COR-L47 (cell line): ENCODE data around the gene VRK1.

Source experiments
- DNase-seq: peaks from one replicate; lab custom pipeline; 2025; lab: John Stamatoyannopoulos, UW

VRK1 gene

DNA sequence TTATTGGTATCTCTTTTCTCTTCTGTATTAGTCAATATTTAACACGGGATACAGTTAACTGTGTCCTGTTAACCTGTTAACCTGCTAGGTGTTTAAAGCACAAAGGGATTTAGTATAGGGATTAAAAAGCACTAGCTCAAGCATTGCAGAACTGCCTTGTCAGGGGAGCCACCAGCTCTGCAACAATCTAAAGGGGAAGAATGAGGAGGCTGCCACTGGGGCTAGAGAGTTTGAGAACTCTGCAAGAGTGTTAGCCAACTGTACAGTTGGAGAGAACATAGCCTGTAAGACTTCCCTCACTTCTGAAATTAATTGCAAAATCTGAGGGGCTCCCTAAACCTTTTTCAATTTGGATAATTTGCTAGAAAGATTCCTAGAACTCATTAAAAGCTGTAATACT, 6.5 kb upstream of the VRK1 start:
- no peak for DNase-seq

DNA sequence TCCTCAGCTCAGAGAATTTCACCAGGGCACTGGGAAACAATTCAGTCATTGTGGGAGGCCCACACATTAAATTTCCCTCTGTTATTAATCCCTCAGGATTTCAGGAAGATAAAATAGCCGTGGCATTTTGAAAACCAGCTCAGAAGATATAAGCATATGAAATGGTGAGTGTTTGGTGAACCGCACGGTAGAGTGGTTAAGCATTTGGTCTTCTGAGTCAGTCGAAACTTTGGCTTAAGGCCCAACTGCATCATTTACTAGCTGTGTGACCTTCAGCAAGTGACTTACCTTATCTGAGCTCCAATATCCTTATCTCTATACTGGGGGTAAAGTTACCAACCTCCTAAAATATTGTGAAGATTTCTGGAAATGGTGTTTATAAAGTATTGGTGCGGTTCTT, 5.2 kb upstream of the VRK1 start:
- DNase-seq, result no peak

DNA sequence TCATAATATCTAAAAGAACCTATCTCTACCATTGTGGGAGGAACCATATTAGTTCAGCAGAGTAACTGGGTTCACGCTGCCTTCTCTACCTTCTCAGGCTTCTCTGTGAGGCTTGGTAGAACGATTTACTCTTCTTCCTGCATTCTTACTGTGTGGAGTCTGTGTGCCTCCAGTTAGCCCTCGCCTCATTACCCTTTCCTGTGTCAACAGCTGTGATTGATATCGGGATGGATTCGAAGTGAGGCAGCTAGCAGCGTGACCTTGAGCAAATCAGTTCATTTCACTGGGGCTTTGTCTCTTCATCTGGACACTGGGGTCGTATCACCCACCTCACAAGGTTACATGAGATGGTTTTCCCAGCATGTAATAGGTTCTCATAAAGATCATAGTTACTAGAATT, 4.6 kb upstream of the VRK1 start:
- DNase-seq, result no peak

DNA sequence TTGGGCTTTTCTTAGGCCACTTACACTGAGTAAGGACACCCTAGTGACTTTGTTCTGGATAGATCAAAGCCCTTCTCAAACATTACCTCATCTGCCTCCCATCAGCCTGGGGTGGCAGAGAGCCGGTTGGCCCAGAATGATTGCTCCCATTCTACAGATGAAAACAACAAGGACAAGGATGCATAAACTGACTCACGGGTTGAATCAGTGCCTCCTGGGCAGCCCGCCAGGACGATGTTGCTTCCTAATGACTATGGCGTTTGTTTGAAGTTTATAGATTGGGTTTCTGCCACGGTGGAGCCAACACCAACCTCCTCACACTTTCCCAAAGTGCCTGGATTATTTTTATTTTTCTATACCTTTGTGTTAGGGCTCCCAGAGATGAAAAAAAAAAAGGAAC, 3.6 kb upstream of the VRK1 start:
- no peak for DNase-seq

DNA sequence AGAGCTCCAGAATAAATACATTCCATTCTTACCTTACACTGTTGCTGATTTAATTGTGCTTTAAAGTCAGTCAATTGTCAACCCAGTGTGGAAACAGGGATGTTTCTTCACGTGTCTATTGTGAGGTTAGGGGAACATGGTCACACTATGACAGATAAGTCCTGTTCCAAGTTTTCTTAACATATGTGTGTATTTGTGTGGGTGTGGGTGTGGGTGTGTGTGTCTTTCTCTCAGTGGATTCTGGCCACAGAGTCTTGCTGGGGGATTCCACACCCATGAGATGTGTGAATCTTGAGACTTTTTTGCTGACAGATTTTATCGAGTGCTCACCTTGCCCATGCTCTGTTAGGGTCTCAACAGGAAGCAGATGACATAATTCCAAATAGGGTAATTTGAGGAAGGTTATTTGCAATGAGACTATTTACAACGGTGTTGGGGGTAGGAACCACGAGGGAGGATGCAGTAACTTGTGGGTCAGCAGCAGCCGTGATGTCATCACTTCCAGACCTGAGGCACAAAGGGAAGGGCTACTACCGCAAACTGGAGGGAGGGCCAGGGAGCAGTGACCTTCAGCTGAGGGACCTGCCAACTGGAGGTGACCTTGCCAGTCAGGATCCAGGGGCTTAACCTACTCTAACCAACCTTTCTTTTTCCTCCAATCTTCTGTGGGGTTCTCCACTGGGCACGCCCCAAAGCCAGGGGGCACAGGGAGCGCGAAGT, 1.9 kb upstream of the VRK1 start:
- DNase-seq, result no peak

DNA sequence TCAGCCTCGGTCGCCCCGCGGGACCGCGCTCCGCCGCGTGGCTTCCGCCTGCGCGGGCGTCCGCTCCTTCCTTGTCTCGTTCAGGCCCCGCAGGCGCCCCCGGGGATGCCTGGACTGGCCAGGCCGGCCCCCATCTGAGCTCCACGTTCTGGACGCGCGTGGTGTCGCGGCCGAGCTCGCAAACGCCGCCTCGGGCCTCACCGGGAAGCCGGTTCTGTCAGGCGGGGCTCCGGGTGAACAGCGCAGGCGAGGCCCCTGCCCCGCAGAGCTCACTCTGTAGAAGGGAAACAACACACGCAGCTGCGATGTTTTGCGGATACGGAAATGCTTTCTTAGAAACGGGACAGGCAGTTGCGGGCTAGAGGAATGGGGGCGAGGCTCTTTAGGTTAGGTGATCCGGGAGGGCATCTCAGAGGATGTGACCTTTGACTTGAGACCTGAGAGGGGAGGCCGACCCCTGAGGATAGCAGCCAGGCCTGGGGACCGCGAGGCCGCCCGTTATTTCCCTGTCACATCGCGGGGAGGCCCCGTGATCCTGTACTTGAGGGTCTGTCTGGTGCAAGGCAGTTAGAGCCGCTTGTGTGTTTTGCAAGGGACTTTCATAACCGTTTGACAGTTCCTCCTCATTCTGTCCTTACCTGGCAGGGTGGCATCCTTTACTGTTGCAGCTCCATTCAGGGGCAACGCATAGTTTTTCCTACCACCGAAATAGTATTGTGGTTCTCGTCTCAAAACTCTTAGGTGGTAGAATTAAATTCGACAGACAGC, 584 bp downstream of the VRK1 start:
- DNase-seq, result no peak

DNA sequence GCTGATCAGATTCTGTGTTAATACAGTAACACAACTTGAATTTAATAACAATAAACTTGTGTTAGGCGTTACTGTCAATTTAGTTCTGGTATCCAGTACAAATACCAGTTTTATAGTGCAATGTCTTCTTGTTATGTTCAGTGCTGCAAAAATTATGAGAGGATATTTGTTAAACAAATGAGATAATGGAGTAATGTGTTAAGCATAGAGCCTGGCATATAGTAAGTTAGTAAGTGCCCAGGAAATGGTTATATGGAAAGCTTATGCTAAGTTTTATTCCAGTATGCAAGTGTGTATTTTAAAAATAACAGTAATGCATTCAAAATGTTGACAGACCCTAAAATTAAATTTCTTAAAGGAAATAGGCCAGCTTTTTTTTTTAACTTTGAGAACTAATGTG, 1.8 kb downstream of the VRK1 start:
- no peak for DNase-seq

DNA sequence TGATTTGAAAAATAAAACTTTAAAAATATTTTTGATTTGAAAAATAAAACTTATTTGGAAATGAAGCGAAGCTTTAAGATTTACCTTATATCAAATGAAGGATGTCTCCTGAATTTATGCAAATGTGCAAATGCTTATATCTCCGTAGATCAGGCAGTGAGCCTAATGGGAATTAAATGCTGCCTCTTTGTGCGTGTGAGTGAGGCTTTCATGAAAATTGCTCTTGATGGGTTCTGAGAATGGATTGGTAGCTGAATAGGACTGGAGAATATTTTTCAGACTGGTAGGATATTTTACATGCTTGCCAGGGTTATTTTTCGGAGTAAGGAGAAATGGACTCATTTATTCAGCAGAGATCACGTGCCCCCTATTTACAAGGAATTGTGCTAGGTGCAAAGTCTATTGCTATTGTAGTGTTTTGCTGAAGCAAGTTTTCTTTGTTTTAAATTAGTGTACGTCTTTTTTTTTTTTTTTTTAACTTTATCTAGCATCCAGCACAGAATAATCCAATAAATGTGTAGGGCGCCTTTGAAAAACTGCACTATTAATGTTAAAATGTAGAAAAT, 2.4 kb downstream of the VRK1 start:
- DNase-seq, result no peak

DNA sequence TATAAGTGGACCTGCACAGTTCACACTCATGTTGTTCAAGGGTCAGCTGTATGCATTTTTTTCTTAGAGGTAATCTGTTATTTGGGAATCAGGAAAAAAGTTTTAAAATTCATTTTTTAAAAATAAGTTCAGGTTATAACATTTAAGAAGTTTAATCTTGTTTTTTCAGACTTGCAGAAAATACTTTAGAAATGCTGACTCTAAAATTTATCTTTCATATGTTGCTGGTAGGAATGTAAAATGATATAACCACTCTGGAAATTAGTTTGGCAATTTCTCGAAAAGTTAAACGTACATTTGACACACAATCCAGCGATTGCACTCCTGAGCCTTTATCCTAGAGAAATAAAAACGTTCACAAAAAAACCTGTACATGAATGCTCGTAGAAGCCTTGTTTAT, 4.7 kb downstream of the VRK1 start:
- no peak for DNase-seq

DNA sequence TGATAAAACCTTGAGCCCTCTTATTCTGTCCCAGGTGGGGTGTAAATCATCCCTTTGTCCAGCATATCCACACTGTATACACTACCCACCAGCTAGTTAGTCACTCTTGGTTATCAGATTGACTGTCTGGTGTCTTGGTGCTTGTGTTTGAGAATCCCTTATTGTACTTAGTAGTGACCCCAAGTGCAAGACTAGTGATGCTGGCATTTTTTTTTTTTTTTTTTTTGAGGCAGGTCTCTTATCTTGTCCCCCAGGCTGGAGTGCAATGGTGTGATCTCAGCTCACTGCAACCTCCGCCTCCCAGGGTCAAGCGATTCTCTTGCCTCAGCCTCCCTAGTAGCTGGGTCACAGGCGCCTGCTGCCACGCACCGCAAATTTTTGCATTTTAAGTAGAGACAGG, 5.8 kb downstream of the VRK1 start:
- no peak for DNase-seq

DNA sequence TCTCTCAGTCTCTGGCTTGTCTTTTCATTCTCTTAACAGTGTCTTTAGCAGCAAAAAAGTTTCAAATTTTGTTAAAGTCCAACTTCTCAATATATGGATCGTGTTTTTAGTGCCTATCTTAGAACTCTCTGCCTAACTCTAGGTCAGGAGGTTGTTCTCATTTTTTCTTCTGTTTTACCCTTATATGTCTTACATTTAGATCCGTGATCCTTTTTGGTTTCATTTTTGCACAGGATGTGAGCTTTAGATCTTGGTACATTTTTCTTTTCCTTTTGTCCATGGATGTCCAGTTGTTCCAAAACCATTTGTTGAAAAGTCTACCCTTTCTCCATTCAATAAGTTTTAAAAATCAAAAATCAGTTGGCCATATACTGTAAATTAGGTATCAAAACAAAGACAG, 6.8 kb downstream of the VRK1 start:
- no peak for DNase-seq

DNA sequence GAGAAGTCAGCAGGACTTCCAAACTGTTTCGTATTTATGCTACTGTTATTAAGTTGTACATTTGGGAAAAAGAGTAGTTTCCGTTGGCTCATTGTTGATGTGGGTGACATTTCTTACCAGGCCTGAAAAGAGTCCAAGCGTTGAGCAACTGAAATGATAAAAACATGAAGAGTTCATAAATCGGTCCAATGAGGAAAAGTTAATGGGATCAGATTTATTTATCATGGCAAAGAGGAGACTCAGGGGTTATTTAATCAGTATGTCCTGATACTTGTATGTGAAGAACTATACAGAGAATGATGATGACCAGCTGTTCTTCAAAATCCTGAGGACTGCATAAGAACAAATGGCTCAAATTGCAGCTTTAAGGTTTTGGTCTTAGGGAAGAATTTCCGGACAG, 7.7 kb downstream of the VRK1 start:
- DNase-seq, result no peak

DNA sequence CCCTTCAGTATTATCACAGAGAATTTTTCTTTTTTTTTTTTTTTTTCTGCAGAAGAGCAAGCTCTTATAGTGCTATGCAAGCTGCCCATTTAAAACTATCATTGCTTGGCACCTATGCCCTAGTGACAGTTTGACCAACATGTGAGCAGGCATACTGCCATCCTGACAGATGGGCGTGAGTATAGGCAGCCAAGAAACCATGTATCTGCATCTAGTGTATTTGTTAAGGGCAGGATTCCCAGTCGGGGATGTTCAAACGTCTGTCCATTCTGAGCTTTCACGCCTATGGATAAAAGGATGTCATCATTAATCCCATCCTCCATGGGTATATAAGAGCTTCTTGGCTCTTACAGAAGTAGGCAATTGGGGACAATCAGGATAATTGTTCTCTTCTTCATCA, 8.8 kb downstream of the VRK1 start:
- no peak for DNase-seq

DNA sequence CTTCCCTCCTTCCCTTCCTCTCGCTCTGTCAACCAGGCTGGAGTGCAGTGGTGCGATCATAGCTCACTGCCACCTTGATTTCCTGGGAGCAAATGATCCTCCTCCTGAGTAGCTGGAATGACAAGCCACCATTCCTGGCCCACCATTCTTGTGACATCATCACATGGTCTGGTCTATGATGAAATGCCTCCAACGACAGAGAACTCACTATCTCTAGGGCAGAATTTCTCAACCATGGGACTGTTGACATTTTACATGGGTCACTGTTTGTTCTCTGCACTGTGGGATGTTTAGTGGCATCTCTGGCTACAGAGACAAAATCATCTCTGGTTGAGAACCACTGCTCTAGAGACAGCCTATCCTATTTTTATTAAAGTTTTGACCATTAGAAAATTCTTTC, 9.7 kb downstream of the VRK1 start:
- DNase-seq, result no peak

DNA sequence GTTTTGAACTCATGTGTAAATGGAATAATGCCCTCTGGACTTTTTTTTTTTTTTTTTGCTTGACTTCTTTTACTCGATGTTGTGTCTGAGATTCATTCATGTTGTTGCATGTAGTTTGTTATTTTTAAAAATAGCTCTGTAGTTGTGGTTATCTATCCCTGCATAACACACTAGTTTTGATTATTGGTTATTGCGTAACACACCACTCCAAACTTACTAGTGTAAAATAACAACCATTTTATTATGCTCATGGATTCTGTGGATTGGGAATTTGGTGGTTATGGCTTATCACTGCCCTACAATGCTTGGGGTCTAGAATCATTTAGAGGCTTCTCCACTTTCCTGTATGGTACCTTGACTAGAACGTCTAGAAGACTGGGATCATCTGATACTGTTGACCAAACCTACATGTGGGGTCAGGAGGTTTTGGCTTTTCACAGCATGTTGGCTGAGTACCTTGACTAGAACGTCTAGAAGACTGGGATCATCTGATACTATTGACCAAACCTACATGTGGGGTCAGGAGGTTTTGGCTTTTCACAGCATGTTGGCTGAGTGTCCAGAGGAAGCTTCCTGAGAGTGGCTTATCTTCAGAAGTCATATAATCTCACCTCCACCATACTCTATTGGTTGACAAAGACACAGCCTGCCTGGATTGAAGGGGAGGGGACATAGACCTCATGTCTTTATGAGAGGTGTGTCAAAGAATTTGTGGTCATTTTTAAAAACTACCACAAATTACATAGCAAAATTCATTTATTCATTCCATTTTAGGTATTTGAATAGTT, 11.6 kb downstream of the VRK1 start:
- no peak for DNase-seq

DNA sequence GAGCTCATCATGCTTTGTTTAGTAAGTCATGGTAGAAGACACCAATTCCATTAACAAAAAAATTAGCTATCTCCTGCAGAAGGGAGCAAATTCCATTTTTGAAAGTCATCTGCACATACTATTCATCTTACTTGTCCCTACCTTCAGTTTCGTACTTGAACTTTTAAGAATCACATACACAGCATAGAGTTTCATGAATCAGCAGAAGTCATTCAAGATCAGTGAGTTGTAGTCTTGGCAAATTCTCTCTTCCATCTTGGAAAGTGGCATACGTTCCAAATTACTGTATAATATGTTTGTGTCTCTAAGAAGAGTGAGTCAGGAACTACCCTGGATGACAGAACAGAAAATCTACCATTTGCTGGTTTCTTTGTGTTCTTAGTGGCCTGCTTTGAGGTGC, 14.1 kb downstream of the VRK1 start:
- DNase-seq, result no peak

DNA sequence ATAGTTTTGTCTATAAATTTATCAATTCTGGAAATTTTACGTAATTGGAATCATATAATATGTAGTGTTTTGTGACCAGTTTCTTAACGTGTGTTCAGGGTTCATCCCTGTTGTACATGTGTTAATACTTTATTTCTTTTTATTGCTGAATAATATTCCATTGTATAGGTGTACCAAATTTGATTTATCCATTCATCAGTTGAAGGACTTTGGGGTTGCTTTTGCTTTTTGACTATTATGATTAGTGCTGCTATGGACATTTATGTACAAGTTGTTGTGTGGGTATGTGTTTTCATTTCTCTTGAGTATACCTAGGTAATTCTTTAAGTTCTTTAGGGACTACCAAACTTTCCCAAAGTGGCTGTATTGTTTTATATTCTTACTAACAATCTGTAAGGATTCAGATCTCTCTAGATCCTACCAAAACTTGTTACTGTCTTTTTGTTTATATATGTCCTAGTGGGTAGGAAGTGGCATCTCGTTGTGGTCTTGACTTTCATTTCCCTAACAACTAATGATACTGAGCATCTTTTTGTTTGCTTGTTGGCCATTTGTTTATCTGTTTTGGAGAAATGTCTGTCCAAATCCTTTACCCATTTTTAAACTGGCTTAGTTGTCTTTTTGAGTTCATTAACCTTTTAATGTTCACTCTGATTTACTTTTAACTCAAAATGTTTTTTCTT, 14.9 kb downstream of the VRK1 start:
- DNase-seq, result no peak

DNA sequence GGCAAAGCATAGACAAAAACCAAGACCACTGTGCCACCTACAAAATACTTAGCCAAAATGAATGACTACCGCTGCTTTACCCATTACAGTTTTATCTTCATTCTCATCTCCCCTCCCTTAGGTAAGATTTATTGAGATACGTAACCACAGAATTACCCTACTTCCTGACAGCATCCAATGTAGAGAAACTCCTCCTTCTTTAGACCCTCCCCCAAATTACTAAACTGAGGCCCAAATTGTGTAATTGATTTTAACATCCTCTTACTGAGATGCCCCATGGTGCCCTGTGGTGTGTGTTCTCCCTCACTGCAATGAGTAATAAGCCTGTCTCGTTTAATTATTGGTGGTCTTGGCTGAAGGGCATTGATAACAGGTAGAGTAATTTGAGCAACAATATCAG, 19.1 kb downstream of the VRK1 start:
- DNase-seq, result no peak

DNA sequence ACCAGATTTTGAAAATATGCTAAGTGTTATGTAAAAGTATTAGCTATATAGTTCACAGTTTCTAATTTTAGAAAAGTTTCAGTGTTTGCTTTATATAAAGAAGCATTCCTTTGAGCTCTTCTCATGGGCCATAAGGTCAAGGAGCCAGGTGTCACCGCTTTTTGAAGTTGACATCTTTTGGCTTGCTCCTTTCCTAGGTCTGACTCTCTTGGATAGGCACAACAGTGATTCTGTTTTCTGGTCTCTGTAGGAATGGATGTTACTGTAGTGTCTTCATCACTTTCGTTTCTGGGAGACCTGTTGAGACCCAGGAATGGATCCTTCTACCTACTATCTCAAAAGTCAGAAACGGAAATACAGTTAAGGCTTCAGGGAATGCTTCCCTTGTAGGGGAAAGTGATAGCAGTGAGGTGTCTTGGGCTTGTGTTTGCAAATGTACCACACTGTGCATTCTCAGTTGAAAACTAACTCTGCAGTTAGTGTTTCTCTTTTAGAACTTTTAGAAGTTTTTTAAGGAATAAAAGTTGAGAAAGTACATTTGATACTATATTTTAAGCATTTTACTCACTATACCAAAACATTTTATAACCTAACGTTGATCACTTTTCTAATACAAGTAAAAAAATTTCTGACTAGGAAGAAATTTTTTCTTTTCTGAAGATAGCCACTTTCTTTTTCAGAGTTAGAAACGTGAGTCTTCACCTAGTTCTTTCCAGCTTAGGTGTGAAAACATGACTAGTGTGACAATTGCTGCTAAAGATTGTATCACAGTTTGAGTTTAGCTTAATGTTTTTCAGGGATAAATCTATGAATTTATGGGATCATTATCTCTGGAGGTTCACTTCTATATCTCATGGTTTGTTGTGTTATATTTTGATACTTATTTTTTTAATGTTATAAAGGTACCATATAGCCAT, 20.8 kb downstream of the VRK1 start:
- DNase-seq, result no peak

DNA sequence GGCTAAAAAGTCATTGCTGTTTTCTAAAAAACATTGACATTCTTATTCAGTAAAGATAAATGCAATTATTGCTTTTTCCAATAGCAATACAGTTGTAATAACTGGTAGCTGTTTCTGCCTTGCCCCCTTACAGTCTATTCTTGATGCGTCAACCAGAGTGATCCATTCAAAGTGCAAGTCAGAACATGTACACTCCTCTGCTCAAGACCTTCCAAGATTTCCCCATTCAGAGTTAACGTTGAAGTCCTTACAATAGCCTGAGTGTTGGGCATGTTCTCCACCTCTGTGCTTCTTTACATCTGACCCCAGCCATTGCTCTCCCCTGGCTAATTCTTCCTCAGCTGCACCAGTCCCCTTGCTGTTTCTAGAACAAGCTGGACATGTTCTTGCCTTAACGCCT, 24.3 kb downstream of the VRK1 start:
- DNase-seq, result no peak

DNA sequence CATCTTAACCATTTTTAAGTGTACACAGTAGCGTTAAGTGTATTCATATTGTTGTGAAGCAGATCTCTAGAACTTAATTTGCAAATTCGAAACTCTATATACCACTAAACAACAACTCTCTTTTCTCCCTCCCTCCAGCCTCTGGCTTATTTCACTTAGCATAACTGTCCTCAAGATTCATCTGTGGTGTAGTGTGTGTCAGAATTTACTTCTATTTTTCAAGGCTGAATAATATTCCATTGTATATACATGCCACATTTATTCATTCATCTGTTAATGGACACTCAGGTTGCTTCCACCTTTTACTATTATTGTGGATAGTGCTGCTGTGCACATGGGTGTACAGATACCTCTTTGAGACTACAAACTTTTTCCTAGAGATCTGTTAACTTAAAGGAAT, 26.5 kb downstream of the VRK1 start:
- no peak for DNase-seq
